MCF 10A (cell line): ENCODE data around the gene FXYD2. TPM values are rescaled to one million over a fixed set of nuclear protein-coding genes. Genes with fewer than 3 reads are reported as not detected.

Source experiments
- BruUV-seq: library from RNA; stranded (reverse); fragments of 400-500 nt; replicated peaks from 2 replicates; lab custom pipeline; 2021; lab: Mats Ljungman, UMichigan
- CTCF ChIA-PET: fragments of 300-600 bp; sonication (Branson Sonifier 250); formaldehyde crosslinking; extraction: SDS; loops from one replicate; lab custom pipeline; 2021; ENCODE audit warnings: antibody characterized with exemption, inconsistent platforms; lab: Yijun Ruan, JAX
- POLR2A ChIA-PET: fragments of 300-600, 350-650 bp; sonication (Branson Sonifier 250); formaldehyde crosslinking; extraction: SDS; loops from one replicate; lab custom pipeline; 2020; ENCODE audit warnings: antibody characterized with exemption, inconsistent platforms; lab: Yijun Ruan, JAX
- DNase-seq: peaks from one replicate; pipeline ENCODE4 v3.0.0-alpha.2; 2018; ENCODE audit not compliant: unreplicated experiment
- H3K27ac Mint-ChIP-seq: one replicate; pipeline ENCODE4 v1.8.0; 2022; ENCODE audit warnings: mild to moderate bottlenecking, low read depth, mixed read lengths; ENCODE audit not compliant: unreplicated experiment
- H3K27me3 Mint-ChIP-seq: one replicate; pipeline ENCODE4 v1.8.0; 2022; ENCODE audit warnings: mixed read lengths; ENCODE audit not compliant: insufficient read depth, unreplicated experiment
- H3K36me3 Mint-ChIP-seq: one replicate; pipeline ENCODE4 v1.8.0; 2022; ENCODE audit warnings: mild to moderate bottlenecking, moderate library complexity, mixed read lengths; ENCODE audit not compliant: insufficient read depth, unreplicated experiment
- H3K4me1 Mint-ChIP-seq: one replicate; pipeline ENCODE4 v1.8.0; 2022; ENCODE audit warnings: mixed read lengths; ENCODE audit not compliant: insufficient read depth, unreplicated experiment
- H3K4me3 Mint-ChIP-seq: one replicate; pipeline ENCODE4 v1.8.0; 2022; ENCODE audit warnings: mild to moderate bottlenecking, moderate library complexity, mixed read lengths; ENCODE audit not compliant: unreplicated experiment
- H3K9me3 Mint-ChIP-seq: one replicate; pipeline ENCODE4 v1.8.0; 2022; ENCODE audit warnings: mixed read lengths; ENCODE audit not compliant: unreplicated experiment
- intact Hi-C: fragments of 100-400 bp; cut with micrococcal nuclease; formaldehyde crosslinking; loops from 2 replicates; pipeline ENCODE4 v1.14.1; 2022
- total RNA-seq: library from RNA; stranded (reverse); gene quantifications from 2 replicates; pipeline ENCODE4 v1.2.3, GENCODE V29; 2022
- TF ChIP-seq, protein P1 (sequence below): fragments of 200-600 bp; IDR thresholded peaks from one replicate; pipeline ENCODE4 v1.8.0; 2022; ENCODE audit warnings: antibody characterized with exemption, mild to moderate bottlenecking; ENCODE audit not compliant: unreplicated experiment

The FXYD2 gene
- total RNA-seq, 1 experiment from 2014 or later = not detected

DNA sequence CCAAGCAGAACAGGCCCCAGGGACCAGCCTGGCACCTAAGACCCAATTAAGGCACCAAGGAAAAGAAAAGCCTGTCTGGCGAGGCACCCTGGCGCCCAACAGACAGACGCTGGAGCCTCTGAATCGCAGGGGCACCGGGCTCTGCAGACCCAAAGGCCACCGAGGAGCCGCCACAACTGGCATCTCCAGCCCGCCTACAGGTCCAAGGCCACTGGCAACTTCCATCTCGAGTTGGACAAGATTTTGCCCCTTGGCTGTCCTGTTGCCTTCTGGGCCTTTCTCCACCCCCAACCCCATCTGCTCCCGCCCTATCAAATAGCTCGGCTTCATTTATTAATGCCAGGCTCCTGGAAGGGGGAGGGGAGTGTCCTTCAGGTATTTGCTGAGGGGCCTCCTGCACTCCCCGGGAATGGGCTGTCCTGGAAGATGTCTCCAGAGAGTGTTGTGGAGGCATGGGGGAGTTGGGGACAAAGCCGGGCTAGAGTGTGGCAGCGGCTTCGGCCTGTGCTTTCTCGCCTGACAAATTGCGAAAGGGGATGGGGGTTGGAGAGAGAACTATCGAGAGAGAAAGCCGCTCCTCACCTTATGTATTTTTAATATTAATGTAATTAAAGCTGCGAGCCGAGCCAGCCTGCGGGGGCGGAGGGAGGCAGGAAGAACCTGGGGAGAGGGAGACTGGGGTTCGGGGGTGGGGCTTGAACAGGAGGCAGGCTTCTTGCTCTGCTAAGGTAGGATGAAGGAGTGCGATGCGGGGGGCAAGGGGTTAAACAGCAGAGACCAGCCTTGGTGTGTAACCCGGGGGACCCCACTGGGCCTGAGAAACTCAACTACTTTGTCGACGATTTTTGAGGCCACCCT lies 29.5 kb downstream of the FXYD2 start:
- Mint-ChIP-seq H3K36me3 (no peaks in the 10 kb centered on the region), H3K27me3 (peaks cover 85% of the 10 kb centered on the region), H3K4me1 (no peaks in the 10 kb centered on the region), H3K27ac (no peak overlapping the region), H3K4me3 (no peak overlapping the region), H3K9me3 (no peaks in the 10 kb centered on the region)
- ChIA-PET CTCF (interaction anchor here (0.7 kb wide), 1 partner anchor 402 kb away, joined by 3 read pairs; no protein-coding TSS in a partner anchor), POLR2A (no interaction called here)
- DNase-seq = no peak
- intact Hi-C loops = no loop called here
- no TSS peak for BruUV-seq
- TF ChIP-seq, protein P1, sequence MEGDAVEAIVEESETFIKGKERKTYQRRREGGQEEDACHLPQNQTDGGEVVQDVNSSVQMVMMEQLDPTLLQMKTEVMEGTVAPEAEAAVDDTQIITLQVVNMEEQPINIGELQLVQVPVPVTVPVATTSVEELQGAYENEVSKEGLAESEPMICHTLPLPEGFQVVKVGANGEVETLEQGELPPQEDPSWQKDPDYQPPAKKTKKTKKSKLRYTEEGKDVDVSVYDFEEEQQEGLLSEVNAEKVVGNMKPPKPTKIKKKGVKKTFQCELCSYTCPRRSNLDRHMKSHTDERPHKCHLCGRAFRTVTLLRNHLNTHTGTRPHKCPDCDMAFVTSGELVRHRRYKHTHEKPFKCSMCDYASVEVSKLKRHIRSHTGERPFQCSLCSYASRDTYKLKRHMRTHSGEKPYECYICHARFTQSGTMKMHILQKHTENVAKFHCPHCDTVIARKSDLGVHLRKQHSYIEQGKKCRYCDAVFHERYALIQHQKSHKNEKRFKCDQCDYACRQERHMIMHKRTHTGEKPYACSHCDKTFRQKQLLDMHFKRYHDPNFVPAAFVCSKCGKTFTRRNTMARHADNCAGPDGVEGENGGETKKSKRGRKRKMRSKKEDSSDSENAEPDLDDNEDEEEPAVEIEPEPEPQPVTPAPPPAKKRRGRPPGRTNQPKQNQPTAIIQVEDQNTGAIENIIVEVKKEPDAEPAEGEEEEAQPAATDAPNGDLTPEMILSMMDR = no peak

DNA sequence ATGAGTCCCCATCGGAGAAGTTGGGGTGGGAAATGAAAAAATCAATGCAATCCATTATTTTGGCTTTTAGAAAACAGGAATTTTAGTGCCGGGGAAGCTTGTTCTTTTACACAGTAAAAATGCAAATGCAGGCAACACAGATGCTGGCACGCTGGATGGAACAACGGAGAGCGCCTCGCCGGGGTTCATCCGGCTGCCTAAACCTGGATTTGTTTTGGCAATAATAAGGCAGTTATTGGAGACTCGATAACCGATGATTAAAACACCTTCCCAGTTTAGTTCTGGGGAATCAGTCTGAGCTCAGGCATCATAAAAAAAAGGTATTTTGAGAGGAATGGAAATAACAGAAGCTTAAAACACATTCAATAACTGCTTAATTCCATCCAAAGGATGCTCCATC lies 30.4 kb downstream of the FXYD2 start:
- TF ChIP-seq, protein P1 = no peak
- H3K36me3 Mint-ChIP-seq = no peaks in the 10 kb centered on the region
- CTCF ChIA-PET = interaction anchor here (1.0 to 2.5 kb wide), 2 partner anchors 13 to 368 kb away, joined by 4 to 10 read pairs; no protein-coding TSS in a partner anchor
- no TSS peak for BruUV-seq
- POLR2A ChIA-PET = no interaction called here
- intact Hi-C loops = no loop called here
- H3K4me3 Mint-ChIP-seq = no peak overlapping the region
- H3K4me1 Mint-ChIP-seq = no peaks in the 10 kb centered on the region
- H3K27ac Mint-ChIP-seq = no peak overlapping the region
- no peaks in the 10 kb centered on the region for H3K9me3 Mint-ChIP-seq
- no peak for DNase-seq
- peaks cover 85% of the 10 kb centered on the region for H3K27me3 Mint-ChIP-seq

DNA sequence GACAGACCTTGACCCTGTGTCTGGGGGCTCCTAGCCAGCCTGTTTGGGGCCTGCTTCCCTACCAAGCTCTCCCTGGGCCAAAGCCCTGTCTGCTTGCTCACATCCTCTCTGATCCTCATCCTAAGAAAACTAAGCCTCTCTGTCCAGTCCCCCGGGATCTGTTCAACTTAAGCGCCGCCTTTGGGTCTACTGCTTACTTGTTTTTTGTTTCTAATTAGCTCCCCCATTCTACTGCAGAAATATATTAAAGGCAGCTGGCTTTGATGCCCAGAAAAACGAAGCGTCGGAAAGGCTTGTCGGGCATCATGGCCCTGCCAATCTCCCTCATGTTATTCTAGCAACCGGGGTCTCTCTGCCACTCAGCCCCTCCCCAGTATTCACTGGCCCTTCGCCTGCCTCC lies 31.0 kb downstream of the FXYD2 start:
- BruUV-seq = no TSS peak
- no peak for DNase-seq
- no peak overlapping the region for H3K4me3 Mint-ChIP-seq
- no peaks in the 10 kb centered on the region for H3K9me3 Mint-ChIP-seq
- H3K4me1 Mint-ChIP-seq = no peaks in the 10 kb centered on the region
- ChIA-PET POLR2A (no interaction called here), CTCF (interaction anchor here (1.0 to 2.5 kb wide), 3 partner anchors 14 to 368 kb away, joined by 3 to 10 read pairs (median 4); no protein-coding TSS in a partner anchor)
- TF ChIP-seq, protein P1 = no peak
- peaks cover 85% of the 10 kb centered on the region for H3K27me3 Mint-ChIP-seq
- no peak overlapping the region for H3K27ac Mint-ChIP-seq
- H3K36me3 Mint-ChIP-seq = no peaks in the 10 kb centered on the region
- intact Hi-C loops = no loop called here

DNA sequence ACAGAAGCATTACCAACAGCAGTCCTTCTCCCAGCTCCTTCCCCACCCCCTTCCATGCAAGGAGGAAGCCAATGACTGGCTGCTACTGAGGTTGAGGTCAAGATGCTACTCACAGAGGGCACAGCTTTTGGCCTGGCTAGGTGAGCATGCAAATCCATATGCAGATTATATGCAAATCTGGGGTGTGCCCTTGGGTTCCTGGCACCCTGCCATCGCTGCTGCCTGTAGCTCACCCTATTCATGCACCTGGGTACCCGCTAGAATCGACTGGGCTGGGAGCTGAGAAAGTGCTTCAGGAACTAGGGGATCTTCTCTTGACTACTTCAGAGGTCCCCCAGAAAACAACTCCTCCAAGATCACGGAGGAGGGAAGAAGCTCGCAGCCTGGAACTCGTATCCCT lies 31.6 kb downstream of the FXYD2 start:
- Mint-ChIP-seq H3K9me3 (no peaks in the 10 kb centered on the region), H3K36me3 (no peaks in the 10 kb centered on the region), H3K27me3 (peaks cover 85% of the 10 kb centered on the region), H3K4me3 (no peak overlapping the region), H3K27ac (no peak overlapping the region), H3K4me1 (no peaks in the 10 kb centered on the region)
- no peak for DNase-seq
- TF ChIP-seq, protein P1 = no peak
- no TSS peak for BruUV-seq
- intact Hi-C loops = no loop called here
- CTCF ChIA-PET = interaction anchor here (1.0 to 2.5 kb wide), 3 partner anchors 15 to 367 kb away, joined by 3 to 10 read pairs (median 4); no protein-coding TSS in a partner anchor
- POLR2A ChIA-PET = no interaction called here
